IPS-20b (cell line): ENCODE results near the gene SCUBE2.

Source experiments
- H3K27ac ChIP-seq: one replicate; pipeline ENCODE4 v1.5.1; 2013; ENCODE audit warnings: low read length
- H3K27me3 ChIP-seq: 2 replicates; pipeline ENCODE4 v1.6.1; 2013; ENCODE audit warnings: mild to moderate bottlenecking, low read length, inconsistent platforms; ENCODE audit not compliant: insufficient read depth
- H3K36me3 ChIP-seq: 2 replicates; pipeline ENCODE4 v1.6.1; 2013; ENCODE audit warnings: low read depth, mild to moderate bottlenecking, inconsistent platforms, low read length, moderate library complexity; ENCODE audit not compliant: insufficient read depth
- H3K4me1 ChIP-seq: 2 replicates; pipeline ENCODE4 v1.6.1; 2013; ENCODE audit warnings: mild to moderate bottlenecking, control low read depth, inconsistent platforms, low read length, moderate library complexity; ENCODE audit not compliant: insufficient read depth
- H3K4me3 ChIP-seq: 2 replicates; pipeline ENCODE4 v1.5.1; 2013; ENCODE audit warnings: mild to moderate bottlenecking, low read length, inconsistent platforms
- H3K9ac ChIP-seq: 2 replicates; pipeline ENCODE4 v1.6.1; 2013; ENCODE audit warnings: low read depth, mild to moderate bottlenecking, inconsistent platforms, low read length, moderate library complexity
- H3K9me3 ChIP-seq: 2 replicates; pipeline ENCODE4 v1.6.1; 2013; ENCODE audit warnings: mild to moderate bottlenecking, low read depth, low read length, inconsistent platforms; ENCODE audit not compliant: insufficient read depth

Gene SCUBE2

DNA sequence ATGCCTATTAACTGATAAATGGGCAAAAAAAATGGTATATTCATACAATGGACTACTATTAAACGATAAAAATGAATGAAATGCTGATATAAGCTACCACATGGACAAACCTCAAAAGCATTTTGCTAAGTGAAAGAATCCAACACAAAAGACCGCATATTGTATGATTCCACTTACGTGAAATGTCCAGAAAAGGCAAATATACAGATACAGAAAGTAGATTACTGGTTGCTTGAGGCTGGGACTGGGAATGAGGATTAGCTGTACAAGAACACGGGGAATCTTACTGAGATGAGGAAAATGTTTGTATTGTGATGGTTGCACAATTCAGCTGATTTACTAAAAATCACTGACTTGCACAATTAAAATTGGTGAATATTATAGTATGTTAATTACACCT, 8.8 kb downstream of the SCUBE2 start:
- Histone ChIP-seq H3K9me3 (no peaks in the 10 kb centered on the region), H3K4me1 (no peaks in the 10 kb centered on the region), H3K9ac (no peak overlapping the region), H3K36me3 (no peaks in the 10 kb centered on the region), H3K27ac (no peak overlapping the region), H3K27me3 (no peaks in the 10 kb centered on the region), H3K4me3 (no peak overlapping the region)

GRCh38 chr11:9081153-9081552, 10.2 kb downstream of the SCUBE2 start:
- Histone ChIP-seq H3K27me3 (no peaks in the 10 kb centered on the region), H3K9me3 (no peaks in the 10 kb centered on the region), H3K4me3 (no peak overlapping the region), H3K27ac (no peak overlapping the region), H3K9ac (no peak overlapping the region), H3K4me1 (no peaks in the 10 kb centered on the region), H3K36me3 (no peaks in the 10 kb centered on the region)

GRCh38 chr11:9078113-9079086, 13.0 kb downstream of the SCUBE2 start:
- Histone ChIP-seq H3K27ac (no peak overlapping the region), H3K9ac (no peak overlapping the region), H3K36me3 (no peaks in the 10 kb centered on the region), H3K4me3 (no peak overlapping the region), H3K4me1 (no peaks in the 10 kb centered on the region), H3K9me3 (no peaks in the 10 kb centered on the region), H3K27me3 (no peaks in the 10 kb centered on the region)

DNA sequence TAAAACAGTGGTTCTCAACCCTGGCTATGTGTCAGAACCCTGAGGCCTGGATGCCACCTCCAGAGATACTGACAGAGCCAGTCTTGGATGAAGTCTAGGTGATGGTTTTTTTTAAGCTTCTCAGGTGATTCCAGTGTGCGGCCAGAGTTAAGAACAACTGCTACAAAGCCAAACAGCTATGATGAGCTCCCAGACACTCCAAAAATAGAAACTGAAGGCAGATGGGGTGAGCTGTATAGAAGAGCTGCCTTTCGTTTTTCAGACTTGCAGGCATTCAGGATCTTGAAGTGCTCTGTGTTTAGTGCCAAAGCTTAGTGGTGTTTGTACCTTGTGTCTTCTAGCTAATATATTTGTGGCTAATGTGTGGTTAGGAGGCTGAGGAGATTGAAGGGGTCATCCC, 14.2 kb downstream of the SCUBE2 start:
- Histone ChIP-seq H3K9ac (no peak overlapping the region), H3K4me1 (no peaks in the 10 kb centered on the region), H3K27me3 (no peaks in the 10 kb centered on the region), H3K9me3 (no peaks in the 10 kb centered on the region), H3K4me3 (no peak overlapping the region), H3K36me3 (no peaks in the 10 kb centered on the region), H3K27ac (no peak overlapping the region)

DNA sequence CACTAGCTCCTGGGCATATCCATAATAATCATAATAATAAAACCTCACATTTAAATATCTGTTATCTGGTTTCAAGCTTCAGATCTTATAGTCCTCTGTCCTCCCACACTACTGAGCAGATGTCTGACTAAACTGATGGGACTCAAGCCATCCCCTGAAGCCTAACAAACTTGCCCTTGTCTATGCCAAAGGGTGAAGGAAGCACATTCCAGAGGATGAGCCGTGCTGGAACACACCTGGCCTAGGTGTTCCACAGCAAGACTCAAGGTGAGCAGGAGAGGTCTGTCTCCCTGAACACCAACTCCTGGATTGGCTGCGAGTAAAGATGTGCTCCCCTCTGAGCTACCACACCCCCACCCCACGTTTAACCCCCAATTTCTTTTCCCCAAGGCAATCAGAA, 14.7 kb downstream of the SCUBE2 start:
- H3K4me1 ChIP-seq, result no peaks in the 10 kb centered on the region
- H3K9ac ChIP-seq, result no peak overlapping the region
- no peaks in the 10 kb centered on the region for H3K9me3 ChIP-seq
- no peaks in the 10 kb centered on the region for H3K36me3 ChIP-seq
- H3K4me3 ChIP-seq, result no peak overlapping the region
- H3K27me3 ChIP-seq, result no peaks in the 10 kb centered on the region
- H3K27ac ChIP-seq, result no peak overlapping the region

DNA sequence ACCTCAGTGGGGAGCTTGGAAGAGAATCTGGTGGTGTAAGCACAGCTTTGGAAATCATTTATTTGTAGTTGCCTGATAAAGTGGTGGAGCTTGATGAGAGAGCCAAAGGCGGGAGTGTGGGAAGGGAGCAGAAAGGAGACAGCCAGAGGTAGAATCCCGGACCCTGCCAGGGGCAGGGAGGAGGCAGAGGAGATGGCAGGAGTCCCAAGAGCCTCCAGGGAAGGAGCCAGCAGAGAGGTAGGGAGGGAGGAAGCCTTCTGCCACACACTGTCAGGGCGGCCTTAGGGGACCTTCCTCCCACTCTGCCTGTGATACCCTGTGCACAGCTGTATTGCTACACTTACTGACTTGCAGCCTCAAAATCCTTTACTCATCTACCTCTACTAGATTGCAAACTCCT, 15.4 kb downstream of the SCUBE2 start:
- Histone ChIP-seq H3K27me3 (no peaks in the 10 kb centered on the region), H3K4me1 (no peaks in the 10 kb centered on the region), H3K9me3 (no peaks in the 10 kb centered on the region), H3K27ac (no peak overlapping the region), H3K9ac (no peak overlapping the region), H3K36me3 (no peaks in the 10 kb centered on the region), H3K4me3 (no peak overlapping the region)

DNA sequence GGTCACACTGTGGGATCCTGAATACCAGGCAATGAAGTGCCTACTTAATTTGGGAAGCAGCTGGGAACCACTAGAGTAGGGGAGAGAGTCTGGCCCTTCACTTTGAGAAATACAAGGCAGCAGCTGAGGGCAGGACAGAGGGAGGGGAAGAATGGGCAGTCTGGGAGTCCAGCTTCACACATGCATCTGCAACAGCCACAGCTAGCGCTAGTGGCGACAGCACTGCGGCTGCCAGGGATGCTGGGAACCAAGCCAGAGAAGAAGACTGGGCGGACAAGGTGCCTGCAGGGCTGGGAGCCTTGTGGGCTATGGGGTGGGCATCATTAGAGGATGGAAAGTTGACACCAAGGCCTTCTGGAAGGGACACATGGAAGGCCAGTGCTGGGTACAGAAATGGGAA, 15.8 kb downstream of the SCUBE2 start:
- Histone ChIP-seq H3K4me1 (no peaks in the 10 kb centered on the region), H3K27me3 (no peaks in the 10 kb centered on the region), H3K27ac (no peak overlapping the region)

GRCh38 chr11:9074338-9075029, 16.9 kb downstream of the SCUBE2 start:
- H3K36me3 ChIP-seq, result no peaks in the 10 kb centered on the region
- no peak overlapping the region for H3K27ac ChIP-seq
- no peaks in the 10 kb centered on the region for H3K27me3 ChIP-seq
- no peak overlapping the region for H3K9ac ChIP-seq
- H3K9me3 ChIP-seq, result no peaks in the 10 kb centered on the region
- H3K4me3 ChIP-seq, result no peak overlapping the region
- no peaks in the 10 kb centered on the region for H3K4me1 ChIP-seq

More for the DNA sequence above, 15.8 kb downstream of the SCUBE2 start:
- no peaks in the 10 kb centered on the region for H3K36me3 ChIP-seq
- H3K4me3 ChIP-seq, result no peak overlapping the region
- no peaks in the 10 kb centered on the region for H3K9me3 ChIP-seq
- H3K9ac ChIP-seq, result no peak overlapping the region

GRCh38 chr11:9073466-9074225, 17.8 kb downstream of the SCUBE2 start:
- Histone ChIP-seq H3K4me3 (no peak overlapping the region), H3K27me3 (no peaks in the 10 kb centered on the region), H3K36me3 (no peaks in the 10 kb centered on the region), H3K4me1 (no peaks in the 10 kb centered on the region), H3K9ac (no peak overlapping the region), H3K27ac (no peak overlapping the region), H3K9me3 (no peaks in the 10 kb centered on the region)

GRCh38 chr11:9072626-9073176, 18.7 kb downstream of the SCUBE2 start:
- Histone ChIP-seq H3K9ac (no peak overlapping the region), H3K9me3 (no peaks in the 10 kb centered on the region), H3K27me3 (no peaks in the 10 kb centered on the region), H3K4me3 (no peak overlapping the region), H3K27ac (no peak overlapping the region), H3K36me3 (no peaks in the 10 kb centered on the region), H3K4me1 (no peaks in the 10 kb centered on the region)

DNA sequence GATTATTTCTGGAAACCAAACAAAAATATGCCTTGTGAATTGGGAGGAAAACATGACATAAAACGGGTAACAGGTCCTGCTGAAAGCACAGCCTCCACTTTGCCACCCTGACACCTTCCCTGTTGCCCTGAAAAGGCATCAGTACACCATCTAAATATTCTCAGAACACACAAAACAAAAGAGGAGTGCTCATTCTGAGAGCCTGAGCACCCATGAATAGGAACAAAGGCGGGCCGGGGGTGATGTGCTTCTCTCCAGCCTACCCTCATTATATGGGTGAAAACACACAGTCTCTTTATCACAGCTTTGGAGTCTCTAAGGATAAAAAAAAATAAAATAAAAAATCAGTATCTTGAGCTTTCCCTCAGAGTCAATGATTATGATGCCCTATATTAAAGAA, 19.7 kb downstream of the SCUBE2 start:
- no peaks in the 10 kb centered on the region for H3K36me3 ChIP-seq
- no peaks in the 10 kb centered on the region for H3K9me3 ChIP-seq
- H3K4me1 ChIP-seq, result no peaks in the 10 kb centered on the region
- H3K27me3 ChIP-seq, result no peaks in the 10 kb centered on the region
- H3K27ac ChIP-seq, result no peak overlapping the region
- H3K4me3 ChIP-seq, result no peak overlapping the region
- H3K9ac ChIP-seq, result no peak overlapping the region
